Peyer's patch (tissue), 4 donors: ENCODE measurements around the gene MMEL1. TPM values are rescaled to one million over a fixed set of nuclear protein-coding genes. Genes with fewer than 3 reads are reported as not detected.

Source experiments
- DNase-seq, 3 donors: peaks; one replicate each; pipeline ENCODE4 v3.0.0-alpha.2; 2017 to 2019
- H3K27ac ChIP-seq, 4 donors: fragments of 200-600 bp; sonication (generic); one replicate each; pipeline ENCODE4 v1.5.1; 2016 to 2019
- H3K27me3 ChIP-seq, 2 donors: fragments of 200-600 bp; sonication (generic); one replicate each; pipeline ENCODE4 v1.5.1; 2019
- H3K36me3 ChIP-seq, 3 donors: fragments of 200-600 bp; sonication (generic); one replicate each; pipeline ENCODE4 v1.5.1; 2016 to 2019
- H3K4me1 ChIP-seq, 4 donors: fragments of 200-600 bp; sonication (generic); one replicate each; pipeline ENCODE4 v1.5.1; 2016 to 2019
- H3K4me3 ChIP-seq, 4 donors: fragments of 200-600 bp; sonication (generic); 1 replicate in 3 of 4; 2 replicates in 1 of 4; pipeline ENCODE4 v1.5.1; 2016 to 2019; ENCODE audit warnings: mild to moderate bottlenecking in 1 of 4
- H3K9me3 ChIP-seq, 4 donors: fragments of 200-600 bp; sonication (generic); one replicate each; pipeline ENCODE4 v1.5.1; 2016 to 2019; ENCODE audit warnings: mild to moderate bottlenecking in 1 of 4
- POLR2A ChIP-seq, 2 donors: fragments of 450-650 bp; IDR thresholded peaks; one replicate each; pipeline ENCODE4 v1.5.1; 2017; ENCODE audit warnings: antibody characterized with exemption in 2 of 2, mild to moderate bottlenecking in 2 of 2, moderate library complexity in 2 of 2
- total RNA-seq, 4 donors: library from RNA; depleted of rRNA; stranded (reverse); fragments of >200 nt; gene quantifications; one replicate each; pipeline ENCODE4 v1.1.0, GENCODE V29; 2016
- TF ChIP-seq, protein P1 (sequence below), 6 experiments: fragments of 450-650 bp in 4 of 6; fragments of 200-600 bp in 2 of 6; sonication (generic) in 1 of 6; IDR thresholded peaks; one replicate each; pipeline ENCODE4 v1.5.1; 2017 to 2019; ENCODE audit warnings: antibody characterized with exemption in 6 of 6, mild to moderate bottlenecking in 3 of 6, moderate library complexity in 1 of 6

The MMEL1 gene
- total RNA-seq, 4 donors from 2014 or later, result 7.4 to 51.7 (median 27.4) TPM

DNA sequence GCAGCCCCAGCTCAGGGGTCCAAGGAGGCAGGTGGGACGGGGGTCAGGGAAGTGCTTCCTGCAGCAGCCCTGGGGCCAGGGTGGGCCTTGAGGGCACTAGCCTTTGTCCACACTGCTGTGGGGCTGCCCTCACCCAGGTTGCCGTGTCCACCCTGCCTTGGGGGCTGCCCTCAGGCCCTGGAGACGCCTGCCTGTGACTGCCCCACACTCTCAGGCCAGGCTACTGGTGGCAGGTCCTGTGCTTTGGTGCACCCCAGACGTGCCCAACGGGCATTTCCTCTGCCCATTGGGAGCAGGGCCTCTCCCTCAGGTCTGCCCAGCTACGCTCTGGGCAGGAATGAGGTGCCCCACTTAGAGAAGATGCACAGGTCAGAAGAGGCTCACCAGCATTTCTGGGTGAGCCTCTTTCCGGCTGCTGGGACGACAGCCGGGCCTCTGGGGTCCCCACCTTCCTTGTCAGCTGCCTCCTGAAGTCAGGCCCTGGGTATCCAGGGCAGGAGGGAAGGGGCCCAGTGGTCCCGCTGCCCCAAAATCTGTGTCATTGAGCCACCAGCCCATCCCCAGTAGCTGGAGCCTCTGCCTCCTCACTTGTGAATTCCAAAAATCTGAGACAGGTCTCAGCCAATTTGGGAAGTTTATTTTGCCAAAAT is 2.7 kb upstream of the MMEL1 start:
- no peak overlapping the region for H3K27ac ChIP-seq
- peaks cover 0 to 15% (median 0%) of the 10 kb centered on the region in 4 donors for H3K4me1 ChIP-seq
- no peak overlapping the region for H3K4me3 ChIP-seq
- DNase-seq, result peak in 1 of 3 donors; percentile 34
- H3K27me3 ChIP-seq, result no peaks in the 10 kb centered on the region
- no peaks in the 10 kb centered on the region for H3K36me3 ChIP-seq
- TF ChIP-seq, protein P1, sequence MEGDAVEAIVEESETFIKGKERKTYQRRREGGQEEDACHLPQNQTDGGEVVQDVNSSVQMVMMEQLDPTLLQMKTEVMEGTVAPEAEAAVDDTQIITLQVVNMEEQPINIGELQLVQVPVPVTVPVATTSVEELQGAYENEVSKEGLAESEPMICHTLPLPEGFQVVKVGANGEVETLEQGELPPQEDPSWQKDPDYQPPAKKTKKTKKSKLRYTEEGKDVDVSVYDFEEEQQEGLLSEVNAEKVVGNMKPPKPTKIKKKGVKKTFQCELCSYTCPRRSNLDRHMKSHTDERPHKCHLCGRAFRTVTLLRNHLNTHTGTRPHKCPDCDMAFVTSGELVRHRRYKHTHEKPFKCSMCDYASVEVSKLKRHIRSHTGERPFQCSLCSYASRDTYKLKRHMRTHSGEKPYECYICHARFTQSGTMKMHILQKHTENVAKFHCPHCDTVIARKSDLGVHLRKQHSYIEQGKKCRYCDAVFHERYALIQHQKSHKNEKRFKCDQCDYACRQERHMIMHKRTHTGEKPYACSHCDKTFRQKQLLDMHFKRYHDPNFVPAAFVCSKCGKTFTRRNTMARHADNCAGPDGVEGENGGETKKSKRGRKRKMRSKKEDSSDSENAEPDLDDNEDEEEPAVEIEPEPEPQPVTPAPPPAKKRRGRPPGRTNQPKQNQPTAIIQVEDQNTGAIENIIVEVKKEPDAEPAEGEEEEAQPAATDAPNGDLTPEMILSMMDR (IDR thresholded peaks at IDR 0.05), result no peak
- TF ChIP-seq POLR2A (IDR thresholded peaks at IDR 0.05), result no peak
- H3K9me3 ChIP-seq, result peaks cover 0 to 7% (median 0%) of the 10 kb centered on the region in 4 donors

DNA sequence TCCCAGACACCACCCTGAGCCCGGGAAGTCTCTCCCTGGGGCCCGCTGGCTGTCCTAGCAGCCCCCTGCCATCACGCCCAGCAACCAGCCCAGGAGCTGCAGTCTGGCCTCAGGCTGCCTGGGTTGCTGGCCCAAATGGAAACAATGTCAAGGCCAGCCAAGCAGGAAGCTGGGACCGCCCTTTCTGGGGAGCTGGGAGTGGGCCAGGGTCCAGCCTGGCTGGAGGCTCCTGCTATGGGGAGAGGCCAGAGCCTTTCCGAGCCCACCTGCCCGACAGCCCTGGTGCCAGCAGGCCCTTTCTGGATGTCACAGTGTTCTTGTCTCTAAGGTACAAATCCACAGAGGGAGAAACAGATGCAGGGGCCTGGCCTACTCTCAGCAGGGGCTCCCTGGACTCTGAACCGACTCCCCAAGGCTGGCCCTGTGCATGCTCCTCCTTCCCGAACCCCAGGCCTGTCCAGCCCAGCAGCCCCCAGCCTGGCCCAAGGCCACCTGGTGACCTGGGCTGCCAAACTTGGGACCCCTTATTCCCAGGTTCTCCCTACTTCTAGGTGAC is 1.2 kb upstream of the MMEL1 start:
- Histone ChIP-seq H3K27ac (no peak overlapping the region), H3K36me3 (no peaks in the 10 kb centered on the region), H3K9me3 (peaks cover 0 to 7% (median 0%) of the 10 kb centered on the region in 4 donors), H3K4me1 (peaks cover 0 to 19% (median 1%) of the 10 kb centered on the region in 4 donors), H3K4me3 (no peak overlapping the region), H3K27me3 (peaks cover 0 to 6% of the 10 kb centered on the region in 2 donors)
- TF ChIP-seq POLR2A (IDR thresholded peaks at IDR 0.05), result no peak
- TF ChIP-seq, protein P1 (IDR thresholded peaks at IDR 0.05), result no peak
- peak in 2 of 3 donors; percentile 37 to 46 for DNase-seq

DNA sequence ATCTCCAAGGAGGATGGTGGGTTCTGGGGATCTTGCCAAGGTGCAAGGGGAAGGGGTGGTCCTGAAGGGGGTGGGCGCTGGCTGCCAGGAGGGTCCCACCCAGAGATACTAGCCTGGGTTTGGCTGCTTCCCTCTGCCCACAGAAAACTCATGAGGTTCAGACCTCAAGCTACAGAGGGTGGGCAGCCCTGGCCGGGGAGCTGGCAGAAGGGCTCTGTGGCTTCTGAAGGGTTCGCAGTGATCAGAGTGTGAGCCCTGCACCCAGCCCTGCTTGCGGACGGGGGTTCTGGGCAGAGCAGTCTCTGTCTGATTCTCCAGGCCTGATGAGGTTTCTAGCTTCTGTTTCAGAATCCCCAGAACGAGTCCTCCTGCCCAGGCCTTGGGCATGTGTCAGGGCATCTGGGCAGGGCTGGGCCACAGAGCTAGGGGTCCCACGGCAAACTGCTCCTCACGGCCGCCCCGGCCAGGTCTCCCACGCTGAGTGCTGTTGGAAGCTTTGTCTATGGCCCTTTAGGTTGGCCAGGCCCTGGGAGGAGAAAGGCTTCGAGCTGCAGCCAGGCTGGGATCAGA is 635 bp upstream of the MMEL1 start:
- no peak for TF ChIP-seq POLR2A (IDR thresholded peaks at IDR 0.05)
- TF ChIP-seq, protein P1 (IDR thresholded peaks at IDR 0.05), result no peak
- Histone ChIP-seq H3K9me3 (peaks cover 0 to 7% (median 0%) of the 10 kb centered on the region in 4 donors), H3K27me3 (peaks cover 0 to 11% of the 10 kb centered on the region in 2 donors), H3K27ac (peak overlapping the region in 2 of 4 donors; percentile 78 to 85), H3K4me1 (peaks cover 0 to 24% (median 2%) of the 10 kb centered on the region in 4 donors), H3K36me3 (no peaks in the 10 kb centered on the region), H3K4me3 (no peak overlapping the region)
- DNase-seq, result peak in 1 of 3 donors; percentile 36

DNA sequence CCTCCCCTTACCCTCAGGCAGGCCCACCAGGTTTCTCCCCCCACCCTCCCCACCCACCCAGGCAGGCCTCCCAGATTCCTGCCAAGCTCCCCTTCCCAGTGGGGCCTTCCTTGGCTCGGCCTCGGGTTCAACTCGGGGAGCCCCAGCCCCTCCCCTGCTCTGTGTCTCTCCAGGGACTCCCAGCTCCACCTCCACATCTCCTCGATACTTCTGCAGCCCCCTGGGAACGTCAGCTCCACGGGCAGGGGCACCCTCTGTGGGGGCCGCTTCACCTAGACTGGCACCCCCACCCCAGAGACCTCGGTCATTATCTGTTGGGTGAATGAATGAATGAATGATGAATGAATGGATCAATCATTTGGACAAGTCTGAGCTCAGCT is 775 bp downstream of the MMEL1 start:
- H3K27me3 ChIP-seq, result peaks cover 0 to 24% of the 10 kb centered on the region in 2 donors
- H3K4me3 ChIP-seq, result peak overlapping the region in 2 of 4 donors; percentile 13 to 34
- TF ChIP-seq, protein P1 (IDR thresholded peaks at IDR 0.05), result no peak
- no peak for TF ChIP-seq POLR2A (IDR thresholded peaks at IDR 0.05)
- H3K4me1 ChIP-seq, result peaks cover 0 to 30% (median 2%) of the 10 kb centered on the region in 4 donors
- peaks cover 0 to 7% (median 0%) of the 10 kb centered on the region in 4 donors for H3K9me3 ChIP-seq
- H3K36me3 ChIP-seq, result no peaks in the 10 kb centered on the region
- no peak for DNase-seq
- H3K27ac ChIP-seq, result peak overlapping the region in 3 of 4 donors; percentile 23 to 85 (median 78)

DNA sequence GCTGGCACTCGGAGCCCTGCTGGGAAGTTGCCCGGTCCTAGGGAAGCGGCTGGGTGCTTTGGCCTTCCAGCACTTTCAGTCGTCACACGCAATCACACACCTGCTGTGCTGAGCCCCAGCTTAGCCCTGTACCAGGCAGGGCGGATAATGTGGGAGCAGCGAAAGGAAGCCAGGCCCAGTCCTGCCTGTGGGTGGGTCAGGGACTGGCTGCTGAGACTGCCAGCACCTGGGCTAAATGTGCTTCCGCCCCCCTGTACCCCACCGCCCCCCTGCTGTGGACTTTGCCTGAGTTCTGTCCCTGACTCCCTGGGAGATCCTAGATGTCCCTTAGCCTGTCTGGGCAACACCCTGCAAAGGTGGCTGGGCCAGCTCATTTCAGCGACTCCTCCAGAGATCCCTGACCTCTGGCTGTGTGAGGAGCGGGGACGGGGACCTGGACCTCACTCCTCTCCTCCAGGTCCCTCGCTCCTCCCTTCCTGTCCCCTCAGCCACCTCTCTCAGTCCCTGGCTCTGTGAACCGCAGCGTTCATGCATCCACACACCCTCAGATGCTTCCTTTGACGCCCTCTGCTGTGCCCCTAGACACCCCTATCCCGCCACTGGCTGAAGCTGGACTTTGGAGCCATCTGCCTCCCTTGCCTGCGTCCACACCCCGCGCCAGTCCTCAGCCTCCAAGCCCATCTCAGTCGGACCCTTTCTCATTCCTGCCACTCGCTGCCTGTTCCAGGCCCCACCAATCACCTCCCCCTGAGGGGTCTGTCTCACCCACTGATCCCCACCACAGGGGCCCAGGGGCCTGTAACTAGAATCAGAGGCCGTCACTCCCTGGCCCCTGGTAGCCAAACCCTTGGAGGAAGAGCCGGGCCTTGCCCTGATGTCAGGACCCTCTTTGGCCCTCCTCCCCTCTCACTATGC is 1.4 kb downstream of the MMEL1 start:
- DNase-seq, result peak in 2 of 3 donors; percentile 84 to 85
- Histone ChIP-seq H3K4me1 (peaks cover 0 to 30% (median 2%) of the 10 kb centered on the region in 4 donors), H3K36me3 (no peaks in the 10 kb centered on the region), H3K27me3 (peaks cover 0 to 24% of the 10 kb centered on the region in 2 donors), H3K4me3 (peak overlapping the region in 2 of 4 donors; percentile 13 to 34), H3K27ac (peak overlapping the region in 3 of 4 donors; percentile 23 to 85 (median 78)), H3K9me3 (peaks cover 0 to under 1% (median 0%) of the 10 kb centered on the region in 4 donors)
- TF ChIP-seq POLR2A (IDR thresholded peaks at IDR 0.05), result peak; percentile 17 to 46
- TF ChIP-seq, protein P1 (IDR thresholded peaks at IDR 0.05), result peak in 1 of 6 experiments; percentile 26
